Measurements from ENCODE around the gene WDR72.

Gene WDR72

GRCh38 chr15:53611145-53611920, 148.1 kb downstream of the WDR72 start:
- no peaks in the 10 kb centered on the region for H3K4me1 ChIP-seq
- no peak for DNase-seq (ENCODE audit: low spot score in 2 of 2)

DNA sequence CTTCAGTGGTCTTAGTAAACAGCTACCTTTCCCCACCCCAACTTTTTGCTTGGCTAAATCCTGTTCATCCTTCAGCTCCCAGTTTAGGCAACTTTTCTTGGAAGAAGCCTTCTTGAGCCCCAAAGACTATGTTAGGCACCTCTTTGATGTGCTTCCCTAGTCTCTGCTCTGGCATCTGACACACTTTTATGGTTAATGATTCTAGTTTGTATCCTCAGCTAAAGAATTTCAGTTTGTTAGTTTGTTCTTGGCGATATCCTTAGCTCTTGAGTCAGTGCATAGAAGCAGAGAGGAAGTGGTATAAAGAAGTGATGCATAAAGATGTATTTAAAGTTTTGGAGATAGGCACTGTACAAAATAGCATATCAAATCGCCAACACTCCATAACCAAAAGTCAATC, 168.4 kb downstream of the WDR72 start:
- Histone ChIP-seq H3K4me3 (no peak overlapping the region), H3K9me3 (no peaks in the 10 kb centered on the region), H3K36me3 (replicated peaks) (no peaks in the 10 kb centered on the region), H3K4me1 (no peaks in the 10 kb centered on the region), H3K27me3 (ENCODE audit: low read depth) (no peaks in the 10 kb centered on the region)
- no peak for DNase-seq (ENCODE audit: low spot score in 2 of 2)
- in situ Hi-C loops (cut with MboI; ENCODE audit: low sequenced_read_pairs): no loop called here

More at GRCh38 chr15:53611145-53611920, 148.1 kb downstream of the WDR72 start:
- Histone ChIP-seq H3K36me3 (replicated peaks) (no peaks in the 10 kb centered on the region), H3K4me3 (no peak overlapping the region), H3K27me3 (ENCODE audit: low read depth) (no peaks in the 10 kb centered on the region), H3K9me3 (no peaks in the 10 kb centered on the region)
- in situ Hi-C loops (cut with MboI; ENCODE audit: low sequenced_read_pairs): no loop called here

GRCh38 chr15:53590380-53590779, 169.1 kb downstream of the WDR72 start:
- H3K27me3 ChIP-seq (ENCODE audit: low read depth): no peaks in the 10 kb centered on the region
- no peak overlapping the region for H3K4me3 ChIP-seq
- in situ Hi-C loops (cut with MboI; ENCODE audit: low sequenced_read_pairs): no loop called here
- H3K36me3 ChIP-seq (replicated peaks): no peaks in the 10 kb centered on the region
- no peaks in the 10 kb centered on the region for H3K4me1 ChIP-seq
- no peak for DNase-seq (ENCODE audit: low spot score in 2 of 2)
- no peaks in the 10 kb centered on the region; the same call in 1 of the 2 replicates for H3K9me3 ChIP-seq

DNA sequence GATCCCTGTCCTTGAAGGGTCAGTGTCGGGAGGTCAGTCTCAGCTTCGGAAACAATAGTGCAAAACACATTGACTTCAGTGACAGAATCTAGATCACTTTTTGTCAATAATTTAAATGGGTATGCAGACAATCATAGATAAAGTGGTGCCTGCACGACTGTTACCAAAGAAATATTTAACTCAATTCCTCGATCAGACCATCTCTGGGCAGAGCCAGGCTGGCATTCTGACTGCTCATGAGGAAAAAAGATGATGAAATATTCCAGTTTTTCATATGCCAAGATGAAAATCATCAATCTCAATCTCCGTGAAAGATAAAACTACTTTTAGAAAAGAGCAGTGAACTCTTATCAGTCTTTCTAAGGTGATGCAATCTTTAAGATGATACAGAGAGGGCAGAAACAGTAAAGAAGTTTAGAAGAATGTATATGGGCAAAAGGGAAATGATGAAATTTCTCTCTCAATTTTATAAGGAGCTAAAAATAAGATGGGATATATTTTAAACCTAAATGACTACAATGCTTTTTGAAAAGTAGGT, 169.9 kb downstream of the WDR72 start:
- no peak for DNase-seq (ENCODE audit: low spot score in 2 of 2)
- no peaks in the 10 kb centered on the region; the same call in 1 of the 2 replicates for H3K9me3 ChIP-seq
- no peaks in the 10 kb centered on the region for H3K27me3 ChIP-seq (ENCODE audit: low read depth)
- no peaks in the 10 kb centered on the region for H3K36me3 ChIP-seq (replicated peaks)
- in situ Hi-C loops (cut with MboI; ENCODE audit: low sequenced_read_pairs): no loop called here
- H3K4me3 ChIP-seq: no peak overlapping the region
- no peaks in the 10 kb centered on the region for H3K4me1 ChIP-seq

DNA sequence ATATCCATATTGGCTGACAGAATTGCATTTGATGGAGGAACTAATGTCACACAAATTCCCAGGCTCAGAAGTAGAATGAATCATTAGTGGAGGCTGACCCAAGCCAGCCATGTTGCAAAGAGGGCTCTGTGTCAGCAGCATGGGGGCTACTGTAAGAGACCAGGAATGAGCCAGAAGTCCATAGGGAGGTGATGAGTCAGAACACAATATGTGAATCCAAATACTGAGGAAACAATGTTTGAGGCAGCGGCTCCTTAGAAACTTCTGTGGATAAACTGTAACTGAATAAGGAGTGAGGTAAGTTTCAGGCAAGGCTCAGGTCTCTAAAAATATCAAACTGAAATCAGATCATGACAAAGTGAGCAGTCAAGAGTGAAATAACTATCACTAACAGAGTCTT, 170.7 kb downstream of the WDR72 start:
- Histone ChIP-seq H3K4me1 (no peaks in the 10 kb centered on the region), H3K27me3 (ENCODE audit: low read depth) (no peaks in the 10 kb centered on the region), H3K4me3 (no peak overlapping the region), H3K36me3 (replicated peaks) (no peaks in the 10 kb centered on the region), H3K9me3 (no peaks in the 10 kb centered on the region; the same call in 1 of the 2 replicates)
- in situ Hi-C loops (cut with MboI; ENCODE audit: low sequenced_read_pairs): no loop called here
- no peak for DNase-seq (ENCODE audit: low spot score in 2 of 2)

- H3K9me3 ChIP-seq: no peaks in the 10 kb centered on the region; the same call in 1 of the 2 replicates
- H3K4me1 ChIP-seq: no peaks in the 10 kb centered on the region
- H3K36me3 ChIP-seq (replicated peaks): no peaks in the 10 kb centered on the region
- peak; percentile 14 to 69 for DNase-seq (ENCODE audit: low spot score in 2 of 2)
- H3K4me3 ChIP-seq: no peak overlapping the region
- in situ Hi-C loops (cut with MboI; ENCODE audit: low sequenced_read_pairs): no loop called here
- no peaks in the 10 kb centered on the region for H3K27me3 ChIP-seq (ENCODE audit: low read depth)
Measured at GRCh38 chr15:53586799-53587198, 172.7 kb downstream of the WDR72 start.

GRCh38 chr15:53581513-53581912, 177.9 kb downstream of the WDR72 start:
- Histone ChIP-seq H3K9me3 (no peaks in the 10 kb centered on the region; the same call in 1 of the 2 replicates), H3K36me3 (replicated peaks) (no peaks in the 10 kb centered on the region), H3K4me3 (no peak overlapping the region), H3K27me3 (ENCODE audit: low read depth) (no peaks in the 10 kb centered on the region), H3K4me1 (no peaks in the 10 kb centered on the region)
- DNase-seq (ENCODE audit: low spot score in 2 of 2): no peak
- in situ Hi-C loops (cut with MboI; ENCODE audit: low sequenced_read_pairs): no loop called here

DNA sequence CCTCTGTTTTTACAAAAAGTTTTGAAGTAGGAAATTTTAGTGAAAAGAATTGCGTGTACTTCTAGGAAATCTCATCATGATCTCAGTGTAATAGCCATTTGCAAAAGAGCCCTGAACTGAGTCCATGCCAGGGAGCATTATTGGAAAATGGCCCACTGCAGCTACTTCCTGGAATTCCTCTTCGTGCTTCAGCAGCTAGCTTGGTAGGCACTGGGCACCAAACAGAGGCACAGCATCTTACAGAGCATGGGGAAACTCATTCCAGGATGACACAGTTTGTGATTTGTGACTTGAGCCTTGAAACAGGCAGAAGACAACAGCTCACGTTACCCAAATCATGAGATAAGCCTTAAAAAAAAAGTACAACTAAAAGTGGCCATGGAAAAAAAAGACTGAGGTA, 179.1 kb downstream of the WDR72 start:
- Histone ChIP-seq H3K4me1 (no peaks in the 10 kb centered on the region), H3K4me3 (no peak overlapping the region), H3K9me3 (no peaks in the 10 kb centered on the region), H3K27me3 (ENCODE audit: low read depth) (no peaks in the 10 kb centered on the region), H3K36me3 (replicated peaks) (no peaks in the 10 kb centered on the region)
- in situ Hi-C loops (cut with MboI; ENCODE audit: low sequenced_read_pairs): no loop called here
- no peak for DNase-seq (ENCODE audit: low spot score in 2 of 2)

DNA sequence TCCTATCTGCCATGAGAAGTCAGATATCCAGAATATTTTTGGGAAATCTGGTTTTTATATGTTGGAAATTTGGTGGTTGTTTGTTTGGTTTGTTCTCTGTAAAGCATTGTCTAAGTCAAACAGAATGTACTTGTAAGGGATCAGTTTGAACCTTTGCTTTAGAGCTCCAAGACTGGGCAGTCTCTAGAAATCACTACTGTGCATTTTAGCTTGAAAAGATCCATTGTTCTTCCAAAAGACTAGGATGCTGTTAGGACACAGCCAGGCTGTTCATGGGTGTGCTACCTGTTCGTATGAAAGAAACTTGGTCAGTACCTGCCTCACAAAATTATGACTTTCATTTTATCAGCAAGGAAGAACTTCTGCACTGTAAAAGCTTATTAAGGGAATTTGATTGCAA, 182.6 kb downstream of the WDR72 start:
- in situ Hi-C loops (cut with MboI; ENCODE audit: low sequenced_read_pairs): no loop called here
- Histone ChIP-seq H3K9me3 (no peaks in the 10 kb centered on the region), H3K36me3 (replicated peaks) (no peaks in the 10 kb centered on the region), H3K4me1 (no peaks in the 10 kb centered on the region), H3K27me3 (ENCODE audit: low read depth) (0 out of 2 replicates have a peak, but pooled peaks cover 2% of the 10 kb centered on the region), H3K4me3 (no peak overlapping the region)
- no peak for DNase-seq (ENCODE audit: low spot score in 2 of 2)

GRCh38 chr15:53573091-53573490, 186.4 kb downstream of the WDR72 start:
- in situ Hi-C loops (cut with MboI; ENCODE audit: low sequenced_read_pairs): no loop called here
- 0 out of 2 replicates have a peak, but pooled peaks cover 2% of the 10 kb centered on the region for H3K27me3 ChIP-seq (ENCODE audit: low read depth)
- no peak overlapping the region for H3K4me3 ChIP-seq
- DNase-seq (ENCODE audit: low spot score in 2 of 2): no peak
- no peaks in the 10 kb centered on the region for H3K4me1 ChIP-seq
- no peaks in the 10 kb centered on the region for H3K9me3 ChIP-seq
- no peaks in the 10 kb centered on the region for H3K36me3 ChIP-seq (replicated peaks)

GRCh38 chr15:53569751-53570480, 189.5 kb downstream of the WDR72 start:
- Histone ChIP-seq H3K4me3 (no peak overlapping the region), H3K27me3 (ENCODE audit: low read depth) (peaks cover 2% of the 10 kb centered on the region; the same call in 1 of the 2 replicates), H3K36me3 (replicated peaks) (no peaks in the 10 kb centered on the region), H3K4me1 (no peaks in the 10 kb centered on the region), H3K9me3 (no peaks in the 10 kb centered on the region)
- DNase-seq (ENCODE audit: low spot score in 2 of 2): no peak
- in situ Hi-C loops (cut with MboI; ENCODE audit: low sequenced_read_pairs): no loop called here

DNA sequence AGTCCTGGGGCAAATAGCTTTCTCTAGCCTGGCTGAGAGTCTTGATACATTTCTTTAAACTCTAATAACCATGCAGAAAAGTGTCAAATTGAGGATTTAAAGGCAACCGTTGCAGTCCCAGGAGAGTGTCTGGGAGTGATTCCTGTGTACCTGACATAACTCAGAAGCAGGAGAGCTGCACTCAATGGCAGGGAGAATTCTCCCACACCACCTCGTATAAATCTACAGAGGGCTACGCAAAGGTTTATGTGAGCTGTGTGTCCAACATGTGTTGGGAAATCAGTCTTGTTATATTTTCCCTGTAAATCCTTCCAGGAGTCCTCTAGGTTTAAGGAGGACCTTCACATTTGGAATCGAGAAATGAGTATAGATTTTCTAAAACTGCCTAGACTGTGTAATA, 192.6 kb downstream of the WDR72 start:
- H3K36me3 ChIP-seq (replicated peaks): no peaks in the 10 kb centered on the region
- in situ Hi-C loops (cut with MboI; ENCODE audit: low sequenced_read_pairs): no loop called here
- H3K4me3 ChIP-seq: no peak overlapping the region
- H3K9me3 ChIP-seq: no peaks in the 10 kb centered on the region
- H3K27me3 ChIP-seq (ENCODE audit: low read depth): no peaks in the 10 kb centered on the region; the same call in 1 of the 2 replicates
- no peaks in the 10 kb centered on the region for H3K4me1 ChIP-seq
- DNase-seq (ENCODE audit: low spot score in 2 of 2): no peak

GRCh38 chr15:53565721-53566120, 193.7 kb downstream of the WDR72 start:
- Histone ChIP-seq H3K4me1 (no peaks in the 10 kb centered on the region), H3K27me3 (ENCODE audit: low read depth) (no peaks in the 10 kb centered on the region; the same call in 1 of the 2 replicates), H3K9me3 (no peaks in the 10 kb centered on the region), H3K4me3 (no peak overlapping the region), H3K36me3 (replicated peaks) (no peaks in the 10 kb centered on the region)
- in situ Hi-C loops (cut with MboI; ENCODE audit: low sequenced_read_pairs): no loop called here
- no peak for DNase-seq (ENCODE audit: low spot score in 2 of 2)

DNA sequence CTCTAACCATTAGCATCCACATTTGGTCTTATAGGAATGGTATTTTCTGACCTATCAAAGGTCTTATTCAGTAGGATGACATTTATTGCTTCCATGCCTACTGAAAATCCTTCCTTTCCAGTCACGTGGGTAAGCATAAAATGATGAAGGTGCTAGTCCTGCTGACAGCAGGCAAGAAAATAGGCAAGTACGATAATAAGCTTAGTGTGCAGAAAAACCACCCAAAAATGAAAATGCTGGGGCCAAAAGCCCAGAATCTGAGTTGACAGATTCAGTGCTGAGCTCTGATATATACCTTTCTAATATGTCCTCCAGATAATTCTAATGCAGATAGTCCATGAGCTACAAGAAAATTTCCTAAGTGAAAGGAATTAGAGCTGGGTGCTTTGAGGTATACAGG, 194.8 kb downstream of the WDR72 start:
- no peaks in the 10 kb centered on the region for H3K9me3 ChIP-seq
- no peaks in the 10 kb centered on the region for H3K4me1 ChIP-seq
- H3K27me3 ChIP-seq (ENCODE audit: low read depth): no peaks in the 10 kb centered on the region; the same call in 1 of the 2 replicates
- no peak overlapping the region for H3K4me3 ChIP-seq
- no peaks in the 10 kb centered on the region for H3K36me3 ChIP-seq (replicated peaks)
- in situ Hi-C loops (cut with MboI; ENCODE audit: low sequenced_read_pairs): no loop called here
- DNase-seq (ENCODE audit: low spot score in 2 of 2): no peak
